NB4 (cell line): ENCODE measurements around the gene COX6A1.

Experiments
- CTCF ChIP-seq: IDR thresholded peaks from one replicate; pipeline ENCODE4 v1.5.1; 2012; ENCODE audit warnings: low read depth, low read length
- MAX ChIP-seq: IDR thresholded peaks from 2 replicates; pipeline ENCODE4 v1.6.1; 2011; ENCODE audit warnings: low read depth, low read length
- MYC ChIP-seq: IDR thresholded peaks from 2 replicates; pipeline ENCODE4 v1.6.1; 2011; ENCODE audit warnings: low read depth, low read length
- POLR2A ChIP-seq: IDR thresholded peaks from 2 replicates; pipeline ENCODE4 v1.6.1; 2011; ENCODE audit warnings: mild to moderate bottlenecking; ENCODE audit not compliant: insufficient read length; ENCODE audit errors: extremely low read depth

- TF ChIP-seq CTCF: no peak
- no peak for TF ChIP-seq POLR2A
- no peak for TF ChIP-seq MYC
- no peak for TF ChIP-seq MAX
Measured at GRCh38 chr12:120412421-120412820, 25.5 kb upstream of the COX6A1 start.
